ENCODE results near the gene KLHDC4. TPM values are rescaled to one million over a fixed set of nuclear protein-coding genes. Genes with fewer than 3 reads are reported as not detected.

KLHDC4 gene
- total and polyA plus RNA-seq, 7 donors: 9.2 to 19.7 (median 14.7) TPM

- H3K4me1 ChIP-seq: no peaks in the 10 kb centered on the region
- no peak overlapping the region for H3K4me3 ChIP-seq
- H3K9me3 ChIP-seq: no peaks in the 10 kb centered on the region
- DNase-seq (no peak), ATAC-seq (no peak)
- intact Hi-C loops (cut with DNase I): no loop called here
- 93 to 94% (median 93%) methylated on average over 34 of the region's 34 CpGs for WGBS, 3 donors
- no peak overlapping the region for H3K27ac ChIP-seq
- no peak for TF ChIP-seq CTCF (IDR thresholded peaks at IDR 0.05)
- H3K27me3 ChIP-seq (ENCODE audit: insufficient read depth in 3 of 3, low read length in 2 of 3): no peaks in the 10 kb centered on the region
- H3K36me3 ChIP-seq (ENCODE audit: insufficient read depth in 1 of 2, low read depth in 1 of 2): peaks cover 3 to 52% of the 10 kb centered on the region in 2 donors
Observed at GRCh38 chr16:87704754-87705353, 60.9 kb downstream of the KLHDC4 start.

GRCh38 chr16:87703835-87704375 lies 61.9 kb downstream of the KLHDC4 start:
- H3K4me3 ChIP-seq: no peak overlapping the region
- WGBS, 3 donors: 83 to 93% (median 92%) methylated on average over 29 of the region's 29 CpGs
- peaks cover 3 to 46% of the 10 kb centered on the region in 2 donors for H3K36me3 ChIP-seq (ENCODE audit: insufficient read depth in 1 of 2, low read depth in 1 of 2)
- DNase-seq (no peak), ATAC-seq (no peak)
- H3K27me3 ChIP-seq (ENCODE audit: insufficient read depth in 3 of 3, low read length in 2 of 3): no peaks in the 10 kb centered on the region
- H3K9me3 ChIP-seq: no peaks in the 10 kb centered on the region
- no peaks in the 10 kb centered on the region for H3K4me1 ChIP-seq
- no peak overlapping the region for H3K27ac ChIP-seq
- no peak for TF ChIP-seq CTCF (IDR thresholded peaks at IDR 0.05)
- intact Hi-C loops (cut with DNase I): no loop called here

GRCh38 chr16:87703071-87703470 lies 62.7 kb downstream of the KLHDC4 start:
- no peak overlapping the region for H3K27ac ChIP-seq
- H3K27me3 ChIP-seq (ENCODE audit: insufficient read depth in 3 of 3, low read length in 2 of 3): no peaks in the 10 kb centered on the region
- intact Hi-C loops (cut with DNase I): no loop called here
- no peaks in the 10 kb centered on the region for H3K4me1 ChIP-seq
- H3K4me3 ChIP-seq: no peak overlapping the region
- ATAC-seq: no peak
- no peak for DNase-seq
- H3K9me3 ChIP-seq: no peaks in the 10 kb centered on the region
- TF ChIP-seq CTCF (IDR thresholded peaks at IDR 0.05): no peak
- 80 to 84% (median 80%) methylated on average over 25 to 26 of the region's 26 CpGs for WGBS, 3 donors
- peaks cover 3 to 44% of the 10 kb centered on the region in 2 donors for H3K36me3 ChIP-seq (ENCODE audit: insufficient read depth in 1 of 2, low read depth in 1 of 2)

GRCh38 chr16:87702325-87702811 lies 63.4 kb downstream of the KLHDC4 start:
- no peak for DNase-seq
- WGBS, 3 donors: 52 to 60% (median 55%) methylated on average over 19 of the region's 19 CpGs
- no peaks in the 10 kb centered on the region for H3K9me3 ChIP-seq
- peaks cover 1 to 37% of the 10 kb centered on the region in 2 donors for H3K36me3 ChIP-seq (ENCODE audit: insufficient read depth in 1 of 2, low read depth in 1 of 2)
- no peak overlapping the region for H3K4me3 ChIP-seq
- intact Hi-C loops (cut with DNase I): no loop called here
- ATAC-seq: peak in 1 of 4 donors; percentile 20
- H3K27ac ChIP-seq: no peak overlapping the region
- no peak for TF ChIP-seq CTCF (IDR thresholded peaks at IDR 0.05)
- H3K27me3 ChIP-seq (ENCODE audit: insufficient read depth in 3 of 3, low read length in 2 of 3): no peaks in the 10 kb centered on the region
- no peaks in the 10 kb centered on the region for H3K4me1 ChIP-seq

All from psoas muscle (tissue), 8 donors.